GM13977 (cell line): ENCODE results near the gene DCC.

ENCODE experiments used
- DNase-seq: peaks from one replicate; pipeline ENCODE4 v3.0.0; 2012; ENCODE audit warnings: low spot score
- CTCF ChIP-seq: IDR thresholded peaks from 2 replicates; pipeline ENCODE4 v1.5.1; 2012; ENCODE audit warnings: mild to moderate bottlenecking, control low read depth; ENCODE audit not compliant: insufficient read depth; ENCODE audit errors: extremely low read depth, missing control alignments
- in situ Hi-C: fragments of 300-500 bp; cut with MboI; formaldehyde crosslinking; loops from one replicate; pipeline ENCODE4 v1.12.0; 2022; ENCODE audit warnings: low sequenced_read_pairs, low pct_unique_long_range_greater_than_20kb, mixed read lengths, inconsistent platforms; ENCODE audit not compliant: unreplicated experiment

Gene DCC

GRCh38 chr18:53224128-53224778, 884.3 kb downstream of the DCC start:
- no peak for DNase-seq
- no peak for TF ChIP-seq CTCF
- in situ Hi-C loops, result no loop called here

- DNase-seq, result no peak
- no peak for TF ChIP-seq CTCF
- in situ Hi-C loops, result no loop called here
These were observed 885.7 kb downstream of the DCC start for GRCh38 chr18:53225567-53226325.

DNA sequence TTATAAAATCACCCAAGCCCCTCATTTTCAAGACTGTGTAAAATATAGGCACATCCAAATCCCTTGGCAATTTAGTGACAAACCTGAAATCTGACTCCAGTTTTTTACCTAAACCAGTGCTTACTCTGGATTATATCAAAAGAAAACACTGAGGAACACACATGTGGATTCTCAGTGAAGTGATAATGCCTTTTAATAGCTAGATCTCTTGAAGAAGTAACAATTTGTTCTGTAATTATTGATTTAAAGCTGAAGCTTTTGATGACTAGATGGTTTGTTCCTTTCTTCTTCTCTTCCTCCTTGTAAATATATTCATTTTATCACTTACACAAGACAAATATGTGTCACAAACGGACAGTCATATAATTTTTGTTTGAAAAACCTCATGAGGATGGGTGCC, 894.6 kb downstream of the DCC start:
- no peak for DNase-seq
- in situ Hi-C loops, result no loop called here
- TF ChIP-seq CTCF, result no peak

DNA sequence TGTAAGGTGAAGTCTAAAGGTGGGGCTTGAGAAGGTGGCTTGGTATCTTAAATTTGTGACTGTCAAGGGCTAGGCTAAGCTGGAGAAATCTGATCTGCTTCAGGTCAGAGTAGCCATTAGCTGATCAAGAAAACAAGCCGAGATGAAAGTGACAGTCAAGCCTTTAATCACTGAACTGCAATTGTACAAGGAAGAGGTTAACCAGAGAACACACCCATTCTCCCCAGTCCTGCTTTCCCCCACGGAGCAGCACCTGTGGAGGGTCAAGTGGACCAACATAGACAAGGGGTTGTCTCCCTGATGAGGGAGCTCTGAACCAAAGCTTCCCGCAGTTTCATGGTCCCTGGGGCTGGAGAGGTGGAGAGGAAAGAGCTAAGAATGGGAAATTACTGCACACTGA, 901.2 kb downstream of the DCC start:
- in situ Hi-C loops, result no loop called here
- DNase-seq, result no peak
- no peak for TF ChIP-seq CTCF

DNA sequence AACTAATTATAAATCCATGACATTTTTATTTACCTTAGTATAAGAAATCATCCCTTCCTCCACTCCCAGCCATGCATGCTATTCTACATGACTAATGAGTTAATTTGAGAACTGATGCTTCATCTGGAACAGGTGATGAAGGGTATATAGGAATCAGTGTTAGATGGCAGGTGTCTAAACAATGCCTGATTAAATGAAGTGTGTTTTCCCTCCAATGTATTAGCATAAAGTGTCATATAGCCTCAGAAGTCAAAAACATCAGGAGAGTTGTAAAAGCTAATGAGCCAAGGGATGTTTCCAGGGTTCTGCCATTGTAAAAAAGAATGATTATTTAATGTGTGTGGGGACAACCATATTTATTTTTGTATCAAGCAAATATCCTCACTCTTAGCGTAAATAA, 913.8 kb downstream of the DCC start:
- no peak for DNase-seq
- TF ChIP-seq CTCF, result no peak
- in situ Hi-C loops, result no loop called here

GRCh38 chr18:53254265-53254664, 914.3 kb downstream of the DCC start:
- in situ Hi-C loops, result no loop called here
- DNase-seq, result no peak
- TF ChIP-seq CTCF, result no peak
